ENCODE results near the gene PDGFA. TPM values are rescaled to one million over a fixed set of nuclear protein-coding genes. Genes with fewer than 3 reads are reported as not detected.

Gene PDGFA
- total RNA-seq, 1 experiment from 2014 or later = 35.8 TPM

- Mint-ChIP-seq H3K4me3 (no peak overlapping the region), H3K4me1 (peaks cover 15 to 31% of the 10 kb centered on the region in 2 experiments), H3K36me3 (ENCODE audit: insufficient read depth in 1 of 3, low read depth in 3 of 3) (no peaks in the 10 kb centered on the region), H3K27me3 (ENCODE audit: low read depth) (peaks cover 43% of the 10 kb centered on the region), H3K9me3 (no peaks in the 10 kb centered on the region), H3K27ac (no peak overlapping the region)
- Histone ChIP-seq H2BK20ac (ENCODE audit: low read depth, low read length, poor library complexity, severe bottlenecking) (no peak overlapping the region), H3K79me1 (ENCODE audit: insufficient read depth, low read depth, low read length, poor library complexity, severe bottlenecking) (no peaks in the 10 kb centered on the region), H3K23ac (ENCODE audit: insufficient read length, low read depth, low read length) (no peak overlapping the region), H3K23me2 (ENCODE audit: insufficient read length, low read depth, low read length, poor library complexity, severe bottlenecking) (no peaks in the 10 kb centered on the region), H3K79me2 (ENCODE audit: insufficient read depth, low read length) (no peaks in the 10 kb centered on the region), H4K20me1 (ENCODE audit: control insufficient read depth, insufficient read depth, insufficient read length) (no peaks in the 10 kb centered on the region), H3K9ac (ENCODE audit: extremely low read depth, insufficient read length, low read length) (no peak overlapping the region), H2BK15ac (ENCODE audit: low read depth, low read length) (no peak overlapping the region), H3K4me2 (ENCODE audit: insufficient read depth, insufficient read length, low read length) (no peak overlapping the region), H2AK5ac (ENCODE audit: insufficient read length, low read length) (no peak overlapping the region), H3K4ac (ENCODE audit: low read depth, low read length) (no peak overlapping the region), H3K27ac (ENCODE audit: insufficient read length, low read depth, low read length) (no peak overlapping the region), H3K4me1 (ENCODE audit: insufficient read depth, low read length) (no peaks in the 10 kb centered on the region; the same call in 1 of the 2 replicates), H3T11ph (ENCODE audit: low read length) (no peak overlapping the region), H3K18ac (ENCODE audit: insufficient read length, low read depth, low read length) (no peak overlapping the region), H3K9me3 (ENCODE audit: control insufficient read depth, low read depth, low read length) (no peaks in the 10 kb centered on the region), H2BK120ac (ENCODE audit: low read depth, low read length, poor library complexity, severe bottlenecking) (no peak overlapping the region), H2AFZ (ENCODE audit: low read length) (no peak overlapping the region), H4K91ac (ENCODE audit: insufficient read length, low read depth, low read length) (no peak overlapping the region), H3K27me3 (ENCODE audit: insufficient read depth, low read length) (no peaks in the 10 kb centered on the region; the same call in 1 of the 2 replicates), H2BK5ac (ENCODE audit: insufficient read length, low read length) (no peak overlapping the region), H3K56ac (ENCODE audit: insufficient read length, low read depth, low read length) (no peak overlapping the region), H3K14ac (ENCODE audit: insufficient read depth, low read length) (no peak overlapping the region), H4K5ac (ENCODE audit: insufficient read length, low read depth, low read length) (no peak overlapping the region), H2BK12ac (ENCODE audit: insufficient read length, low read depth, low read length) (no peak overlapping the region), H4K8ac (replicated peaks; ENCODE audit: insufficient read length, low read depth, low read length) (no peak overlapping the region)
- no peak for DNase-seq
- TF ChIP-seq, protein P1, sequence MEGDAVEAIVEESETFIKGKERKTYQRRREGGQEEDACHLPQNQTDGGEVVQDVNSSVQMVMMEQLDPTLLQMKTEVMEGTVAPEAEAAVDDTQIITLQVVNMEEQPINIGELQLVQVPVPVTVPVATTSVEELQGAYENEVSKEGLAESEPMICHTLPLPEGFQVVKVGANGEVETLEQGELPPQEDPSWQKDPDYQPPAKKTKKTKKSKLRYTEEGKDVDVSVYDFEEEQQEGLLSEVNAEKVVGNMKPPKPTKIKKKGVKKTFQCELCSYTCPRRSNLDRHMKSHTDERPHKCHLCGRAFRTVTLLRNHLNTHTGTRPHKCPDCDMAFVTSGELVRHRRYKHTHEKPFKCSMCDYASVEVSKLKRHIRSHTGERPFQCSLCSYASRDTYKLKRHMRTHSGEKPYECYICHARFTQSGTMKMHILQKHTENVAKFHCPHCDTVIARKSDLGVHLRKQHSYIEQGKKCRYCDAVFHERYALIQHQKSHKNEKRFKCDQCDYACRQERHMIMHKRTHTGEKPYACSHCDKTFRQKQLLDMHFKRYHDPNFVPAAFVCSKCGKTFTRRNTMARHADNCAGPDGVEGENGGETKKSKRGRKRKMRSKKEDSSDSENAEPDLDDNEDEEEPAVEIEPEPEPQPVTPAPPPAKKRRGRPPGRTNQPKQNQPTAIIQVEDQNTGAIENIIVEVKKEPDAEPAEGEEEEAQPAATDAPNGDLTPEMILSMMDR (conservative IDR thresholded peaks at IDR 0.05) = no peak
- WGBS (ENCODE audit: extremely low coverage, insufficient read length, low lambda C conversion rate) = no CpG with 5 or more reads among the region's 17 CpGs
Observed at GRCh38 chr7:449324-450019, 70.2 kb downstream of the PDGFA start.

Measured in H9 (cell line).